GM21717 (cell line): ENCODE data around the gene ARHGEF37.

Experiments
- ATAC-seq: cut with Tn5 transposase; IDR thresholded peaks from one replicate; pipeline ENCODE4 v1.9.1; 2021; ENCODE audit warnings: mild to moderate bottlenecking, moderate library complexity; ENCODE audit not compliant: unreplicated experiment

The ARHGEF37 gene

GRCh38 chr5:149627070-149627469, 45.8 kb downstream of the ARHGEF37 start:
- ATAC-seq: no peak

- ATAC-seq: no peak
These were observed 46.9 kb downstream of the ARHGEF37 start for GRCh38 chr5:149628221-149628620.

GRCh38 chr5:149628846-149629388, 47.6 kb downstream of the ARHGEF37 start:
- ATAC-seq: no peak

GRCh38 chr5:149629421-149629820, 48.1 kb downstream of the ARHGEF37 start:
- ATAC-seq: no peak

- ATAC-seq: no peak
These were observed 49.0 kb downstream of the ARHGEF37 start for GRCh38 chr5:149630337-149630736.

GRCh38 chr5:149631506-149631905, 50.2 kb downstream of the ARHGEF37 start:
- no peak for ATAC-seq

GRCh38 chr5:149632311-149633251, 51.3 kb downstream of the ARHGEF37 start:
- ATAC-seq: no peak

GRCh38 chr5:149633476-149634350, 52.4 kb downstream of the ARHGEF37 start:
- no peak for ATAC-seq

- ATAC-seq: no peak
These were observed 54.1 kb downstream of the ARHGEF37 start for GRCh38 chr5:149635394-149635793.

- ATAC-seq: no peak
These were observed 55.0 kb downstream of the ARHGEF37 start for GRCh38 chr5:149636191-149636860.

- no peak for ATAC-seq
These were observed 55.6 kb downstream of the ARHGEF37 start for GRCh38 chr5:149636861-149637246.

- no peak for ATAC-seq
These were observed 56.8 kb downstream of the ARHGEF37 start for GRCh38 chr5:149638136-149638535.

GRCh38 chr5:149638546-149639241, 57.4 kb downstream of the ARHGEF37 start:
- ATAC-seq: no peak

GRCh38 chr5:149639737-149640136, 58.4 kb downstream of the ARHGEF37 start:
- no peak for ATAC-seq

- no peak for ATAC-seq
These were observed 59.2 kb downstream of the ARHGEF37 start for GRCh38 chr5:149640350-149640999.

- ATAC-seq: no peak
These were observed 59.8 kb downstream of the ARHGEF37 start for GRCh38 chr5:149641000-149641576.

- ATAC-seq: no peak
These were observed 60.3 kb downstream of the ARHGEF37 start for GRCh38 chr5:149641600-149641999.

GRCh38 chr5:149643781-149644180, 62.5 kb downstream of the ARHGEF37 start:
- no peak for ATAC-seq

GRCh38 chr5:149644629-149645028, 63.3 kb downstream of the ARHGEF37 start:
- ATAC-seq: no peak
